GM12875 (cell line): Measurements from ENCODE around the gene HSPB6.
A peak's percentile ranks its signal among the peaks of the same experiment; 100 is the strongest.
"Not testable (repeated sequence)": the region's sequence is repeated elsewhere in the genome, so short reads cannot be mapped to it uniquely, and the experiment has no call there.

Experiments used
- H3K4me3 ChIP-seq: one replicate; pipeline ENCODE4 v1.5.1; 2011; ENCODE audit warnings: low read depth, low read length, control low read depth
- CTCF ChIP-seq: IDR thresholded peaks from 2 replicates; pipeline ENCODE4 v1.5.1; 2011; ENCODE audit warnings: low read depth, mild to moderate bottlenecking, control low read depth, inconsistent platforms, low read length, moderate library complexity, borderline replicate concordance; ENCODE audit not compliant: insufficient read depth

Gene HSPB6

GRCh38 chr19:35756377-35757230 is at the start of gene HSPB6:
TSS of gene HSPB6 (minus strand) at chr19:35757029. CDS start at chr19:35757008, 21 bp downstream.
- H3K4me3 ChIP-seq, result peak within 1 kb of the TSS; percentile 90
- TF ChIP-seq CTCF, result no peak

- no peak for TF ChIP-seq CTCF
- H3K4me3 ChIP-seq, result no peak overlapping the region
Measured at GRCh38 chr19:35806597-35806996, 49.8 kb upstream of the HSPB6 start.

- TF ChIP-seq CTCF, result no peak
- H3K4me3 ChIP-seq, result no peak overlapping the region
Measured at GRCh38 chr19:35805526-35806102, 48.8 kb upstream of the HSPB6 start.

GRCh38 chr19:35801828-35802227 is 45.0 kb upstream of the HSPB6 start:
- no peak overlapping the region for H3K4me3 ChIP-seq
- TF ChIP-seq CTCF, result no peak

GRCh38 chr19:35797663-35798062 is 40.8 kb upstream of the HSPB6 start:
- no peak overlapping the region for H3K4me3 ChIP-seq
- no peak for TF ChIP-seq CTCF

- no peak for TF ChIP-seq CTCF
- no peak overlapping the region for H3K4me3 ChIP-seq
Measured at GRCh38 chr19:35796645-35797542, 40.1 kb upstream of the HSPB6 start.

- not testable (repeated sequence) for H3K4me3 ChIP-seq
Measured at GRCh38 chr19:35795564-35795963, 38.7 kb upstream of the HSPB6 start.
